Right lung (tissue), 5 donors: Measurements from ENCODE around the gene MYMK. TPM values are rescaled to one million over a fixed set of nuclear protein-coding genes. Genes with fewer than 3 reads are reported as not detected.

ENCODE experiments used
- DNase-seq, 2 donors: peaks; one replicate each; pipeline ENCODE4 v3.0.0-alpha.2; 2013
- polyA plus RNA-seq, 5 donors: library from polyadenylated mRNA; unstranded; fragments of 120-200 nt; gene quantifications; one replicate each; pipeline versions ENCODE4 v1.2.1 to v1.2.3, GENCODE V29; 2013; ENCODE audit warnings: inconsistent platforms in 1 of 5, low replicate concordance in 1 of 5; ENCODE audit not compliant: insufficient read length in 5 of 5, insufficient read depth in 1 of 5

MYMK gene
- polyA plus RNA-seq, 5 donors = 0.31 to 3.5 (median 0.37) TPM; not detected in 2

DNA sequence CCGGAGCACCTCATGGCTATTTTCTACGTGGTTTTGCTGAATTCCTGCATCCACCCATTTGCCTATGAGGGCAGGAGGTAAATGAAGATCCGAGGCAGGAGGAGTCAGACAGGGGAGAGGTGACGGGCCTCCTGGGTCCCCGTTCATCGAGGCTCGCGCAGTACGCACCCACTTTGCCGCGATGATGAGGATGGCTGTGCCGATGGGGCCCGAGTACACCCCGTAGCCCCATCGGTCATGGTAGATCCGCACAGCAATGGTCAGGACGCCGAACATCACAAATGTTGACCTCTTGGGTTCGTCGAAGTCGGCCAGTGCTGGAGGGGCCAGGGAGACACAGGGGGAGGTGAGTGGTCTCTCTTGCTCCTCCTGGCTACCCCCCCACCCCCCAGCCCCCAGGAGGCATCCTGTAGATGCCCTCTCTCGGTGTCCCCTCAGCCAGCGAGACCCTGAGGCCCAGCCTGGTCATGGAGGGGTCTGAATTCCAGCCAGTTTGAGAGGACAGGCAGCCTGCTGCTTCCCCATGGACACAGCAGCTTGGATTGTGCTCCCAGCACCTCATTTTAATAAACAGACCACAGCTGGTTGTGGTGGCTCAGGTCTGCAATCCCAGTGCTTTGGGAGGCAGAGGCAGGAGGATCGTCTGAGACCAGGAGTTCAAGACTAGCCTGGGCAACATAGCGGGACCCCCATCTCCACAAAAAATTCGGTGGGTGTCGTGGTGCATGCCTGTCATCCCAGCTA, 5.9 kb downstream of the MYMK start:
- peak in 1 of 2 donors; percentile 70 for DNase-seq

DNA sequence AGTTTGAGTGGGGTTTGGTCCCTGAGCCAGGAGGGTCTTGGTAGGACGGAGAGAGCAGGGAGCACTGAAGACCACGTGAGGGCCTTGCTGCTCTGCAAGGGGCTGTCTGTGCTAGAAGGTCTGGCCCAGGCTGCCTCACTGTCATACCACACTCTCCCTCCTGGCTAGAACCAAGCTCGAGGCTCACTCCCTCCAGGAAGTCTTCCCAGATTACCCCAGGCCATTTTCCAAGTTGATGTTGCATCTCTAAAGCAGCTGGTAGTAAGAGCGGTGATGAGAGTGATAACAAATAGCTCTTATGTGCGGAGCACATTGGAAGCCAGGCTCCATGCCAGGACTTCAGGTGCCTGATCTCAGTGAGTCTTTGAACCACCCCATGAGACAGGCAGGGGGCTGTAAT, 6.6 kb downstream of the MYMK start:
- DNase-seq = no peak

DNA sequence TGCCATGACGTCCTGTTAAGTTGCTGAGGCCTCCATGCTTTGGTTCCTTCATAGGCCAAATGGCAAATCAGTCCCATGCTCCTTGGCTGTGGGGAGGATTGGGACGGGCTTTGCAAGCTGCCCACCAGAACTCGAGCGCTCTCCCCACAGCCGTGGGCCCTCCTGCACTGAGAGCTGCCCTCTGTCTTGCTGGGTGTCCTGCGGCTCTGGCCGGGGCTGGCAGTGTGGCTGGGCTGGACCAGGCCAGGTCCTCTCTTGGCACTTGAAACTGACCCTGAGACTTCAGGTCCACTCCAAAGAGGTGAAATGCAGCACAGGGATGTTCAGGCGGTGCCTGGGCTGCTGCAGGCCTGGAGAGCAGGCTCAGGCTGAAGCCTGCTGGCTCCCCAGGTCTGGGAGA, 7.0 kb downstream of the MYMK start:
- DNase-seq = no peak

DNA sequence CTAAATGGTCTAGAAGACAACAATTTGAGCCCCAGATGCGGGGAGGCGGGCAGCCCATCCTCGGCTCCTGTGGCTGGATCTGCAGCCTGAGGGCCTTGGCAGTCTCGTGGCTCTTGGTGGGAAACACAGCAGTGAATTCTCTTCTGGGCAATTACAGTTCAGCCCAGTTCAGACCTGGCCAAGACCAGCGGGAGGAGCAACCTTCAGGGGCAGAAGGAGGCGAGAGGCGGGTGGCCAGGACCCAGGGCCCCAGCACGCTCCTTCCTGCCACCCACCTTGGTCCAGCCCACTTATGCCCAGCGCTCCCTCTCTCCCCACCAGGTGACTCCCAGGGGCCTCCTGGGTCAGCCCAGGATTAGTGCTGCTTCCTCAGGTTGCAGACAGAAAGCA, 7.8 kb downstream of the MYMK start:
- DNase-seq = no peak

DNA sequence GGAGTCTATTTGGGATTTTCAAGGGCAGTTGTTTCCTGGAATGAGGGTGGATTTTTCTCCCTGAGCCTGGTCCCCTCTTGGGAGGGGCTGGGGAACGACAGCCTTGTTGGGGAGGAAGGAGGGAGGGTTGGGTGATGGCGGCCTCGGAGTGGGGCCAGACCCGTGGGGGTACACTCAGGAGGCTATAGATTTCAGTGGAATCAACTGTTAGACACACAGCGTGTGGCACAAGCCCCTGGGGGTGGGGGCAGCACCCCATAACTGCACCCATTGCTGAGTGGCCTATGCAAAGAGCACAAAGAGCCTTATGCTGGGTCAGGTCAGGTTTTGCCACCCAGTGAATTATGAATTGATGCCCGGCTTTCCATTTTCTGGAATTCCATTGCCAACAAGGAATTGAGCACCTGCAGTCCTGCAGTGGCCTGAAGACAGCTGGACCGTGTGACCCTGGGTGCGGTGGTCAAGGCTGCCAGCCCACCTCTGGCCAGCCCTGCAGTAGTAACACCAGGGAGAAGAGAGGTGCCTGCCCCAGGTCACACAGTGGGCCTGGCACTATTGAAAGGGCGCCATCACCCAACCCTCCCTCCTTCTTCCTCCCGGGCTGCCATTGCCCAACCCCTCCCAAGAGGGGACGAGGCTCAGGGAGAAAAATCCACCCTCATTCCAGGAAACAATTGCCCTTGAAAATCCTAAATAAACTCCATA, 8.4 kb downstream of the MYMK start:
- no peak for DNase-seq

DNA sequence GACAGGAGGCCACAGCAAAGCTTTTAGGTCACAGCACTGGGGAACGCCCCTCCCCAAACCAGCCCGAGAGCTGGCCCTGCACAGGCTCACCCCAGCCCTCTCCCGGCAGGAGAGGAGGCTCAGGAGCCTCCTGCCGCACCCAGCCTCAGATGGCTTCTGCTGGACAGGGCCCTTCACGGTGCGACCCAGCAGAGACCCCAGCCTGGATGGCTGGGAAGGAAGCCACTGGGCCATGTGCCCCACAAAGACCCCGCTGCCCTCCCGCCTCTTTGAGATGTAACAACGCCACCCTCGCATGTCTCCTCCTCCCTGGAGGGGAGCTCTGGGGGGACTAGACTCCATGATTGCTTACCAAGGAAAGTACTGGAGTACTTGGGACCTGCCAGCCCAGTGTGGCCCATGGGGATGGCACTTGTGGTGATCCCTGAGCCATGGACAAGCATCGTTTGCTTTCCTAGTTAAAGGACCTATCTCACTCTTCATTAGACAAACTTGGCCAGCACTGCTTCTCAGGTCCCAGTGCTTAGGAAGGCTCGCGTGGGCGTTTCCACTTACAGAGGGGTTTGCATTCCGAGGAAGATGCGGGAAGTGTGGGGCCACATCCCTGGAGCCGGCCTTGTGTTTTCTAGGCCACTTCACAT, 9.0 kb downstream of the MYMK start:
- DNase-seq = no peak

DNA sequence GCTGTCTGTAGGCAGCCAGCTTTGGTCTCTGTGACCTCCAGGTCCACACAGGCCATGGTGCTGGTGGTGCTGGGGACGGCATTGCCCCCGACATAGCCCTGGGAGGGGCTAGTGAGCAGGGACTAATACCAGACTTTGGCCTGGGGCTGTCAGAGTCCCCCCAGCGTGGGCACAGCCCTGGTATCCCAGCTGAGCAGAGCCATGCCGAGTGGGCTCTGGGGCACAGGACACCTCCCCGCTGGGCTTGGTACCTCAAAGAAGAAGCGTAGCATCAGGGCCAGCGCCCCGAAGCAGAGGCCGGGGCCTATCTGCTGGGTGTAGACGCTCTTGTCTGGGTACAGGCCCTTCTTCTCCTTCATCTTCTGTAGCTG, 9.5 kb downstream of the MYMK start:
- no peak for DNase-seq

DNA sequence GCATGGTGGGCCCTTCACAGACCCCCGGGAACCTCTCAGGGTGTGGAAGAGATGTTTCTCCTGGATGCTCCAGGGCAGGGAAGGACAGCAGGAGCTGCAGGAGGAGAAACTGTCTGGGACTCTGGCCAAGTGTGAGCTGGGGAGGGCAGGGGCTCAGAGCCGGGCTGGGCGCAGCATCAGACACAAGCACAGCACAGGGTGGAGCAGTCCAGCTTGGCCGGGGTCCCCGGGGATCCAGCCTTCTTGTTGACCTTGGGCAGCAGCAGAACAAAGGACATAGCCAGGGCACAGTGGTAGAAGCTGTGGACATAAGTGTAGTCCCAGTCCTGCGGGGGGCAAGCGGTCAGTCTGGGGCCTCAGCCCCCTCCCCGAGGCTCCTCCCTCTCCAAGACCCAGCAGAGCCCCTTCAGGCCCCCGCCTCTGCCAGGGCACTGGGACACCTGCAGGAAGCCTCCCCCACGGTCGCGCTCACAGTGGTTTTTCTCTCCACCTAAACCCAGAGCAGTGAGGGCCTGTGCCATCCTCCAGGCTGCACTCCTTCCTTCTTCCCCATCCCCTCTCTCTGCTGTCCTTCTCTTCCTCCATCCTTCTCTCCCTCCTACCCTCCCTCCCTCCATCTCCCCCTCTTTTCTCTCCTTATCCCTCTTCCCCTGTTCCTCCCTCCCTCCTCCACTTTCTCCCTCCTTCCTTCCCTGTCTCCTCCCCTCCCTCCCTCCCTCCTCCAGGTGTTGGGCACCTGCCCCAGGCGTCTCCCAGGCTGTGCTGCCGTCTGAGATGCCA, 10.1 kb downstream of the MYMK start:
- DNase-seq = peak in 1 of 2 donors; percentile 72

DNA sequence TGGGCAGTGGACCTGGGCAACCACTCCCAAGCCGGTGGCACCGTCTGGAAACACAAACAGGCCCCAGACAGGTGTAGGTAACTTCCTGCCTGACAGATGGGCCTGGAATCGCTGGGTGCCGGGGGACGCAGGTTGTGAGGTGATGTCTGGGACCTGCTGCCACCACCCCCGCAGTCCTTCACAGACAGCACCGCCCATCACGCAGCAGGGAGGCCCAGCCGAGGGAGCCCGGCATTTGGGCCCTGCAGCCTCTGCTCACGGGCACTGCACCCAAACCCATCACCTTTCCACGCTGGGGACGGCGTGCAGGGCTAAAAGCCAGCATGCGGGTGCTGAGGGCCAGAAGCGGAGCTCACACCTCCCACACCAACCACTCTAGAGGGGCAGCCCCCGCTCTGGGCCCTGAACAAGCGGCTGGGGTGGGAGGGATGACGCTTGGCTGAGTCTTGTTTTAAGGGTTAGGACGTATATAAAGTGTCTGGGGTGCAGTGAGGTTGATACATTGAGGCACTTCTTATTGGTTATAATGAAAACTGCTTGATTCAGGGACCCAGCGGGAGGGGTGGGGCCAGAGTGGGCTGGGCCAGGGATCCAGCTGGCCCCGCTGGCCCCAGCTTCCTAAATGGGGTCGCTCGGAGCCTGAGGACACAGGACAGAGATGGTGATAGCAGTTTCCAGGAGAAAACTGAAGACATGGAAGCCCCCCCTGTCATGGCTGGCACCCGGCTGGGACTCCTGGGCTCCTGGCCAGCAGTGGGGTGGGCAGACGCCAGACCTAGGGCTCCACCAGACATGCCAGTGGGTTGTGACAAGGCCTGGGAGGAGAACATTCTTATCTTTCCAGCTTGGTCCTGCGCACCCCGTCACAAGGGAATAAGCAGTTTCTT, 11.3 kb downstream of the MYMK start:
- no peak for DNase-seq

DNA sequence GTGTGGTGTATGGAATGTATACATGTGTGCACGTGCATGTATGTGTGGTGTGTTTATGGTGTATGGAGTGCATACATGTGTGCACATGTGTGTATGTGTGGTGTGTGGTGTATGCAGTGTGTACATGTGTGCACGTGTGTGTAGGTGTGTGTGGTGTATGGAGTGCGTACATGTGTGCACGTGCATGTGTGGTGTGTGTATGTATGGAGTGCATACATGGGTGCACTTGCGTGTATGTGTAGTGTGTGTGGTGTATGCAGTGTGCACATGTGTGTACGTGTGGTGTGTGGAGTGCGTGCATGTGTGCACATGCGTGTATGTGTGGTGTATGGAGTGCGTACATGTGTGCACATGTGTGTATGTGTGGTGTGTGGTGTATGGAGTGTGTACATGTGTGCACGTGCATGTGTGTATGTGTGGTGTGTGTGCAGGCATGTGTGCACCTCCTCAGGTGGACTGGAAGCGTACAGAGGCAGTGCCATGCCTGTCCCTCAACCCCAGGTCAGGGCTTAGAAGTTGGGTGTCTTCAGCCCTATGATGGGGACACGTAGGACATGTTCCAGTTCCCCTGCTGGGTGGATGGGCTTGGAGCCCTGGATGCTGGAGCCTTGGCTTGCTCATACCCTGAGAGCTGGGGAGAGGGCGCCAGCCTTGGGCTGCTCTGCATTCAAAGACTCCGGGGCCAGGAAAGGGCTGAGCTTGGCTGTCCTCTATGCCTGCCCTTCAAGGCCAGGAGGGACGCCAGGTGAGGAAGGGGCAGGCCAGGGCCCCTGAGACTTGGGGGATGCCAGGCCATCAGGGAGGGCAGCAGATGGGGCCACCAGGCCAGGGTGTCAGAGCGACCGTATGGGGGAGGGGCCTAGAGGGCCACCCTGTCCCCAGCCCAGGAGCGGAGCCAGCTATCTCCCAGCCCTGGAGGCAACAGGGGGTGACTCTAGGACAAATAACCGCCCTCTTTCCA, 12.2 kb downstream of the MYMK start:
- no peak for DNase-seq

DNA sequence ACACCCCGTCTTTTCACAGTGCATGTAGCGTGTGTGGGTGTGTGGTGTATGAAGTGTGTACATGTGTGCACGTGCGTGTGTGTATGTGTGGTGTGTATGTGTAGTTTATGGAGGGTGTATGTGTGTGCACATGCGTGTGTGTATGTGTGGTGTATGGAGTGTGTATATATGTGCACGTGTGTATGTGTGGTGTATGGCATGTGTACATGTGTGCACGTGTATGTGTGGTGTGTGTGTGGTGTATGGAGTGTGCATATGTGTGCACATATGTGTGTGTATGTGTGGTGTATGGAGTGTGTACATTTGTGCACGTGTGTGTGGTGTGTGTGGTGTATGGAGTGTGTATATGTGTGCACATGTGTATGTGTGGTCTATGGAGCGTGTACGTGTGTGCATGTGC, 13.2 kb downstream of the MYMK start:
- no peak for DNase-seq

DNA sequence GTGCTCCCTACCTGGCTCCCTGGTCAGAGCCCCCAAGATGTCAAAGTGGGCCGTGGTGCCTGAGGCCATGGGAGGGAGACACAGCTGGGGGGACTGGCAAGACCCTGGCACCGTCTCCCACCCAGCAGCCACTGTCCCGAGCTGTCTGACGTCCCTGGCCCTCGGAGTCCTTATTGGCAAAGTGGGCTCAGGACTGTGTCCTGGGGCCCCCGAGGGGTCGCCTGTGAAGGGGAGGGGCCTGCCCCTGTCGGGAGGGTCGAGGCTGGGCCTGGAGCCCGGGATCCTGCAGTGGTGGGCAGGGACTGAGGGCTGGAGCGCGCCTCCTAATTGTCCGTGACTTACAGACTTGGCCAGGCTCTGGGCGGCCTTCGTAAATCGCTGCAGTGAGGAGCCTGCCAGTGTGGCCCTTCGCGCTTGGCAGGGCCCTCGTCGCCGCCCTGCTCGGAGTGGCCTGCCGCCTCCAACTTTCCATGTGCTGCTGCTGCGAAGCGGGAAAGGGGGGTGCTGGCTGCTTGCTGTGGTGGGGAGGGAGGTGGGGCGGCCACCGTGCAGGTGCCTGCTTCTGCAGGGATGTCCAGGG, 13.7 kb downstream of the MYMK start:
- DNase-seq = no peak

DNA sequence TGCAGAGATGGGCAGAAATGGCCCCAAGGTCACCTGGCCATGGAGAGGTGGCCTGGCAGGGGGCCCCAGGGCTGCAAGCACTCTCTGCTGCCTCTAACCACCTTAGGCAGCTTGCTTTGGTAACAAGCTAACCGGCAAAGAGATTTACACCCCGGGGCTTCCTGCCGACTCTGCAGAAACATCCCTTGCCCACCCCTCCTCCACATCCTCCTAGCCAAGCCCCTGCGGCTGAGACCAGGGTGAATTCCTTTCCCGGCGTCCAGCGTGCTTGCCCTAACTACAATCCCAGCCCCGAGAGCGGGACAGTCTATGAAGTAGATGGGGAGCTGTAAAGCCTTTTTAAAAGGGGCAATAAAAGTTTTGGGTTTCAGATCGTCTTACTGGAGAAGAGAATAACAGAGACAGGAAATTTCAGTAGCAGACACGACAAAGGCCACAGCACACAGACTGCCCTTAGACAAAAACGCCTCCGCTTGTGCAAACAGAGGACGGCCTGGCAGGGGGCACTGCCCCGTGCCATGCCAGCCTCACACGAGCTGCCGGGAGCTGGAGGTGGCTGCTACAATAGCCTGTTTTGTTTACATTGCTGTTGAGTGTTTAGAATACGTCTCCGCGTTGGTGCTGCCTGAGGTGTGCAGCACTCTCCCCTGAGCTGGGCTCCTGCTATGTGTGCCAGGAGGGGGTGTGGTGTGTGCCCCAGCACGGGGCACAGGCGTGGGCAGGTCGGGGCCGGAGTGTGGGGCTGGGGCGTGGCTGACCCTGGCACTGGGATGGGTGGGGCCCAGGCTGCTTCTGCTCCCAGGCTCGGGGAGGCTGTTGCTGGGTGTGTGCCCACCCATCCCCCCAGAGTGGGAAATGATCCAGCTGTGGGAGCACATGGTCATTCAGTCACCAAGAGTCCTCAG, 15.3 kb downstream of the MYMK start:
- DNase-seq = no peak

DNA sequence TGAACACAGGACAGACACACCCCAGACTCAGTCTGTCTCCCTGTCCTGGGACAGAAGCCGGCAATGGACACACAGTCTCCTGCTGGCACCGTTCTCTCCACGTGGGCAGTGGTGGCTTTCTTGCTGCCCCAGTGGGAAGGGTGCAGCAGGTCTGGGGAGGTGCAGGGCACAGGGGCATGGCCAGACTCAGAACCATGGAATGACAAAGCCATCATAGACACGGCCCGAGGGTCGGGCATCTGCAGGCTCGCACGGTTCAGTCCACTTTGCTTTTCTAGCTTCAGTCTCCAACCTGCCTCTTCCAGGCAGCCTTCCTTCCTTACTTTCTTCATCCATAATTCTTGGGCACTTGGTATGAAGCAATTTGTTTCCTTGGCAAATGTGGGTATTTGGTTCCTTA, 16.7 kb downstream of the MYMK start:
- DNase-seq = no peak

DNA sequence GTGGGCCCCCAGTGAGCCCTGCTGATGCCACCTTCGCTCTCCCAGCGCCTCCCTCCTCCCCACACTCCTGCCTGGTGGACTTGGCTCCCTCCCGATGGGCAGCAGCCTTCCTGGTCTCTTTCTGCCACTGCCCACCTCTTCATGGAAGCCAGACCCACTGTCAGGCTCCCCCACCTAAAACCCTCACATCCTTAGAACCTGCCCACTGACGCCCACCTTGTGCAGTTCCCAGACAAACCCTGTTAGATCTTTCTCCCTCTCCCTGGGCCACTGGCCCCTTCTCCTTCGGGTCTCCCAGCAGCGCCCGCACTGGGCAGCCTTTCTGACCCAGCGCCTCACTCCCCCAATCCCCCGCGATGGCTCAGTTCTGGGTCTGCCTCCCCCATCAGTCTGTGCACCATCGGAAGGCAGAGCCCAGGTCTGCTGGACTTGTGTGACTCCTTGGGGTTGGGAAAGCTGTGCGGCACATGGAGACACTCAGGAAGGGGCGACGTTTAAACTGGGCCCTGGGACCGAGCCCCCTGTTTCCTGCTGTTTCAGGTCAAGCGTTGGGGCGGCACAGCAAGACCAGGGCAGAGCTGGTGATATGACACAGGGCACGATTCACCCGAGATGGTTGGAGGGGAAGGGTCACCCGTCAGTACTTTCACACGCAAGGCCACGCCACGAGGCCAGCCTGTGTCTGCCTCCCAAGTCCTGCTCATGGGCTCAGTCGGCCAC, 17.4 kb downstream of the MYMK start:
- DNase-seq = no peak

DNA sequence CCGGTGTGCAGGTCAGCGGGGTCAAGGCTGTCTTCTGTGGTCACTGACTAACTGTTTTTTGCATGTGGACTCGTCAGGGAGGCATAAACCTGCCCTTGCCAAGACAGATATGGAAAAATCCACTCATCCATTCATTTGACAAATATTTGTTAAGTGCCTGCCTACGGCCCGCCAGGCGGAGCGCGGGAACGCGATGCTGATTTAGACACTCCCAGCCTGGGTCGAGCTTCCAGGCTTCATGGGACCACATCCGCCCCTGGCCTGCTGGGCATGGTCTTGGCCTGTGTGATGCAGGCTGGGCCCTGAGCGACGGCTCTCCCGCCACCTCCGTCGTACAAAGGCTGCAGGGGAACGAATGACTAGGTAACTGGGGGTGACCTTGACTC, 18.1 kb downstream of the MYMK start:
- no peak for DNase-seq

DNA sequence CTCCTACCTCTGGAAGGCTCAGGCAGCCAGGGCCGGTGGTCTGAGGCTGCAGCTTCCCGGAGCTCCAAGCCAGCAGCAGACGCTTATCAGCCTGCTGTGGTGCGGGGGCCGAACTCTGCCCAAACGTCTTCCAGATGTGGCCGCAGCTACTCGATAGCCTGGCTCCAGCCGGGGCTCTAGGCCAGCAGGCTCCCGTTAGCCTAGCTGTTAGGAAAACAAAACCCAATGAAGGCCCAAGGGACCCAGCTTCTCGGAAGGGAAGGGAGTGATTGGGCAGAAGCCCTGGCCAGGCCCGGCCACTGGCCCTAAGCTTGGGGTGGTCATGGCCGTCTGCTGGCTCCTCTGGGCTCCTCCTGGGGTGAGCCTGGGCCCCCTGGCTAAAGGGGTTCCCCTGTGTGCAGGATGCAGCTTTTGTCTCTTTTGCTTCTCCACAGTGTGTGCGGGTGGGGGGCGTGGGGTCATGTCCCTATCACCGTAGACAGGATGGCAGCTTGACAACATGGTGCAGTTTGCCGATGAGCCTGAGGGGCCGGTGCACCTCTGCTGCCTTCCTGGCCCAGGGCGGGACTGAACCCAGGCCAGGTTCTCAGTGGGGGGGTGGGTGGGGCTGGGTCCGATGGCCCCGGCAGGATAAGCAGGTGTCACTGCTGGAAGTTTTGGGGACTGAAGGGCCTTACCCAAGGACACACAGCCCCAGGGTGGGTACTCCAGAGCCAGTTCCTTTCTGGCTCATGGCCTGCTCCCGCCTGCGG, 18.7 kb downstream of the MYMK start:
- DNase-seq = no peak
